Stimulated activated effector memory CD8-positive, alpha-beta T cell treated with anti-CD3 and anti-CD28 coated beads, Interleukin-12 subunit alpha, Interleukin-12 subunit beta, amount 100 ng/mL, for 72 hours (primary cell): Measurements from ENCODE around the gene OR1D2.
A peak's percentile ranks its signal among the peaks of the same experiment; 100 is the strongest.
"Not testable (repeated sequence)": the region's sequence is repeated elsewhere in the genome, so short reads cannot be mapped to it uniquely, and the experiment has no call there.

Experiments used
- ATAC-seq: fragments of 150-1000 bp; cut with Tn5 transposase; 2 replicates; pipeline ENCODE4 v1.10.0; 2021
- DNase-seq, 2 donors: peaks; one replicate each; pipeline ENCODE4 v3.0.0; 2021 to 2022; ENCODE audit warnings: low spot score in 2 of 2
- H3K27ac Mint-ChIP-seq: one replicate; pipeline ENCODE4 v1.8.0; 2022; ENCODE audit warnings: mild to moderate bottlenecking, mixed read lengths
- H3K36me3 Mint-ChIP-seq: one replicate; pipeline ENCODE4 v1.8.0; 2022; ENCODE audit warnings: mild to moderate bottlenecking, mixed read lengths
- H3K4me1 Mint-ChIP-seq: one replicate; pipeline ENCODE4 v1.8.0; 2022; ENCODE audit warnings: mixed read lengths
- H3K4me3 Mint-ChIP-seq: one replicate; pipeline ENCODE4 v1.8.0; 2022; ENCODE audit warnings: mild to moderate bottlenecking, mixed read lengths
- H3K9me3 Mint-ChIP-seq: one replicate; pipeline ENCODE4 v1.8.0; 2022; ENCODE audit warnings: mixed read lengths

OR1D2 gene, protein sequence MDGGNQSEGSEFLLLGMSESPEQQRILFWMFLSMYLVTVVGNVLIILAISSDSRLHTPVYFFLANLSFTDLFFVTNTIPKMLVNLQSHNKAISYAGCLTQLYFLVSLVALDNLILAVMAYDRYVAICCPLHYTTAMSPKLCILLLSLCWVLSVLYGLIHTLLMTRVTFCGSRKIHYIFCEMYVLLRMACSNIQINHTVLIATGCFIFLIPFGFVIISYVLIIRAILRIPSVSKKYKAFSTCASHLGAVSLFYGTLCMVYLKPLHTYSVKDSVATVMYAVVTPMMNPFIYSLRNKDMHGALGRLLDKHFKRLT

GRCh38 chr17:3104322-3104721 is at the start of gene OR1D2:
Gene OR1D2, minus strand, starts transcription at chr17:3104422. Its CDS starts 11,426 bp downstream, at chr17:3092996.
- Mint-ChIP-seq H3K4me1 (no peaks in the 10 kb centered on the region), H3K27ac (no peak within 1 kb of the TSS), H3K4me3 (no peak within 1 kb of the TSS), H3K9me3 (peaks cover 12% of the 10 kb centered on the region), H3K36me3 (no peaks in the 10 kb centered on the region)
- ATAC-seq = no peak
- no peak for DNase-seq

- H3K4me3 Mint-ChIP-seq, H3K9me3 Mint-ChIP-seq, DNase-seq, ATAC-seq, H3K4me1 Mint-ChIP-seq, H3K27ac Mint-ChIP-seq, H3K36me3 Mint-ChIP-seq: not testable (repeated sequence)
Observed at GRCh38 chr17:3137494-3137893, 33.3 kb upstream of the OR1D2 start.

GRCh38 chr17:3127451-3127850 is 23.2 kb upstream of the OR1D2 start, which contains the start of gene OR1G1:
Gene OR1G1, minus strand, starts transcription at chr17:3127551. Its CDS starts 0 bp downstream, at chr17:3127551.
- Mint-ChIP-seq H3K9me3 (no peaks in the 10 kb centered on the region), H3K27ac (no peak within 1 kb of the TSS), H3K4me3 (no peak within 1 kb of the TSS), H3K36me3 (no peaks in the 10 kb centered on the region), H3K4me1 (no peaks in the 10 kb centered on the region)
- ATAC-seq (no peak), DNase-seq (no peak)

DNA sequence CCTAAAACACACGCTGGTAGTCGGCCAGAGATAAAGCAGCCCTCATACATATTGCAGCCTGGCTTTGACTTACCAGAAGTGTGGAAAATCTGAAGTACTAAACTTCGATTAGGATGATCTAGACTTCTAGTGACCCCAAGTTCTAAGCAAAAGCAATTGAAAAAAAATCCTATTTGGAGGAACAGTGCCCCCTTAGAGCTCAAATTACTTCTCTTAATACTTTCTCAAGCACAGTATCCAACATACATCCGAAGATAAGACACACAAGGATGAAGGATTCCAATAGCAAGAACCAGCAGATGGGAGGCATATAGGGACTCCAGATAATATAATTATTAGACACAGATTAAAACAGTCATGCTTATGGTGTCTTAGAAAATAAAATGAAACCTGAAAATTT is 30.4 kb downstream of the OR1D2 start:
- not testable (repeated sequence) for H3K4me1 Mint-ChIP-seq, DNase-seq, H3K27ac Mint-ChIP-seq, H3K9me3 Mint-ChIP-seq, H3K4me3 Mint-ChIP-seq, ATAC-seq, H3K36me3 Mint-ChIP-seq

GRCh38 chr17:3065192-3065591 is 39.0 kb downstream of the OR1D2 start:
- H3K27ac Mint-ChIP-seq, H3K9me3 Mint-ChIP-seq, H3K4me3 Mint-ChIP-seq, H3K4me1 Mint-ChIP-seq, ATAC-seq, DNase-seq, H3K36me3 Mint-ChIP-seq: not testable (repeated sequence)

DNA sequence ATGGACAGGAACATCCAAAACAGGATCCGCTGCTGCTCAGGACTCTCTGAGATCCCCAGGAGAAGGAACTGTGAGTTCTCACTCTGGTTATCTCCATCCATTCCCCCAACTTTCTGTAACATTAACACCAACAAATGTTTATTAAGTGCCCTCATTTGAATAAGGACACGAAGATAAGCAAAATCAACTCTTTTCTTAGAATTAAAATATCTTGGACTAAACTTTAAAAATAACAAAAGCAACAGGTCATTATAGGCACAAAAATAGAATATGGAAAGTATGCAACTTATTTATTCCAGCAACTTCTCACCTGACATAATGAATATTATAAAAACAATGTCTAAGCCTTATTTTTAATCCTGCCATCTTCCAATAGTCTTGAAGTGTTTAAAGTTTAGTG is 40.7 kb downstream of the OR1D2 start, which contains the start of gene OR1D5:
OR1D5 (minus strand) TSS at position 101 of the 400 bp plus-strand sequence; CDS start at position 101, 0 bp downstream.
- not testable (repeated sequence) for H3K9me3 Mint-ChIP-seq, H3K4me3 Mint-ChIP-seq, H3K27ac Mint-ChIP-seq, ATAC-seq, DNase-seq, H3K4me1 Mint-ChIP-seq, H3K36me3 Mint-ChIP-seq

- H3K4me3 Mint-ChIP-seq, DNase-seq, H3K9me3 Mint-ChIP-seq, H3K36me3 Mint-ChIP-seq, H3K27ac Mint-ChIP-seq, H3K4me1 Mint-ChIP-seq: not testable (repeated sequence)
- ATAC-seq = peak; percentile 68
Observed at GRCh38 chr17:3062824-3063377, 41.3 kb downstream of the OR1D2 start.

DNA sequence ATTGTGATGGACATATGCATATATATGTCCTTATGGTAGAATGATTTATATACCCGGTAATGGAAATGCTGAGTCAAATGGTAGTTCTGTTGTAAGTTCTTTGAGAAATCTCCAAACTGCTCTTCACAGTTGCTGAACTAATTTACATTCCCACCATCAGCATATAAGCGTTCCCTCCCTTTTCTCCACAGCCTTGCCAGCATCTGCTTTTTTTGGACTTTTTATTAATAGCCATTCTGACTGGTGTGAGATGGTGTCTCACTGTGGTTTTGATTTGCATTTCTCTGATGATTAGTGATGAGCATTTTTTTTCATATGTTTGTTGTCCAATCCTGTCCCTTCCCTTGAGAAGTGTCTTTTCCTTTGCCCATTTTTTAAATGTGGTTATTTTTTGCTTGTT is 49.4 kb downstream of the OR1D2 start:
- ATAC-seq, H3K27ac Mint-ChIP-seq, H3K4me3 Mint-ChIP-seq, DNase-seq, H3K36me3 Mint-ChIP-seq, H3K4me1 Mint-ChIP-seq, H3K9me3 Mint-ChIP-seq: not testable (repeated sequence)

DNA sequence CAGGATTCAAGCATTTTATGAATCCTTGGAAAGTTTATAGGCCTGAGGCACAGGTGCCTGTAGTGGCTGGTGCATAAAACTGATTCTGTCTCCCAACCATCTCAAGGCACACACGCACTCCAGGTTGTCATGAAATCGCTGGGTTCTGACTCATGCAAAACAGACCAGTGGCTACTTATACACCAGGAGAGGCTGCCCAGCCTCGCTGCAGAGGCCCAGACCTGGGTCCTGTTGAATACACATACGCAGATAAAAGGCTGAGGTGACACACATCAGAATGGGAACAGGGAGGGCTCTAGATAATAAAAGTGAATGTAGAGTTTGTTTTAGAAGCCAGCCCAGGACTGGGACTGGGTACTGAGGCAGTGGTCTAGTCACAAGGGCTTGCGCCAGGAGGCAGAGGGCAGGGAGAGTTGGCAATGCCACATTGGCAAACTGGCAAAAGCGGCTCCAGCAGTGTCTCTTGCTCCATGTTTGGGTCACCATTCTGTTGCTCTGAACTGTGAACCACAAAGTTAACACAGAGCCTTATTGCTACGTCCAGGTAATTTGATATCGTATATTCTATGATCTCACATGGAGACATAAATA is 54.4 kb downstream of the OR1D2 start:
- Mint-ChIP-seq H3K4me3 (peak overlapping the region; percentile 87), H3K4me1 (peaks cover 10% of the 10 kb centered on the region), H3K27ac (no peak overlapping the region), H3K9me3 (no peaks in the 10 kb centered on the region), H3K36me3 (no peaks in the 10 kb centered on the region)
- ATAC-seq = no peak
- DNase-seq = no peak

DNA sequence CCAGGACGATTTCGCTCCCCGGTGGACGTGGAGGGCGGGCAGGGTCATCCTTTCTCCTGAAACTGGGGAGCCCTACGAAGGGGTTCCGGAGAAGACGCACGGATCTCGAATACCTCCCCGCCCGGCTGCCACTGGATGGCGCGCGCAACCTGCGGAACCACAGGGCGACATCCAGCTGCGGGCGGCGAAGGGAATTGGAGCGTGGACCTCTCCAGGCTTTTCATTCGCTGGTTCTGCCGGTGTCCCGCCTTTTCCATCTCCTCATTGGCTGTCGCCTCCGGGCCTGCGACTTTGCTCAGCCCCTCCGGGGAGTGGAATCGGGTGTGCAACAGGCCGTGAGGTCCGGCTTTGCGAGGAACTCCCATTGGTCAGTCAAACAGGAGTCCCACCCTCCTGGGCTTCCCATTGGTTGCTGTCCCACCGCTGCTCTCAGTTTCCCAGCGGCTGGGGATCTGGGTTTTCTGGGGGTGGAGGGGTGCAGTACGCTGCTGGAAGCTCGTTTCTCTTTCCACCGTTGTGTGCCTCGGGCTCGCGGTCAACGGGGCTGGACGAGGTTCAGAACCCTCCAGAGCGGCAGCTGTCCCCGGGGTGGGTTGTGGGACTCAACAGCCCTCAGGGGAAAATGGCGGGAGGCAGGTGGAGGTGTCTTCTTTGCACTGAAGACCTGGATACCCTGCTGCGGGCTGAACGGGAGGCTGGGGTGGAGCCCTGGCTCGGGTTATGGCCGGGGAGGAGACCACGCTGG is 55.3 kb downstream of the OR1D2 start:
- peaks cover 3% of the 10 kb centered on the region for H3K9me3 Mint-ChIP-seq
- peak; percentile 99 for ATAC-seq

GRCh38 chr17:3046753-3047152 is 57.5 kb downstream of the OR1D2 start:
- Mint-ChIP-seq H3K9me3 (peaks cover 8% of the 10 kb centered on the region), H3K27ac (no peak overlapping the region), H3K4me1 (peaks cover 10% of the 10 kb centered on the region), H3K4me3 (no peak overlapping the region), H3K36me3 (no peaks in the 10 kb centered on the region)
- DNase-seq (no peak), ATAC-seq (no peak)

More for the DNA sequence above, 55.3 kb downstream of the OR1D2 start:
- peak; percentile 79 to 93 for DNase-seq
- Mint-ChIP-seq H3K36me3 (no peaks in the 10 kb centered on the region), H3K4me3 (peak overlapping the region; percentile 87), H3K27ac (peak overlapping the region; percentile 81), H3K4me1 (peaks cover 10% of the 10 kb centered on the region)

- Mint-ChIP-seq H3K36me3 (no peaks in the 10 kb centered on the region), H3K4me1 (peaks cover 8% of the 10 kb centered on the region), H3K4me3 (no peak overlapping the region), H3K27ac (no peak overlapping the region), H3K9me3 (peaks cover 8% of the 10 kb centered on the region)
- no peak for ATAC-seq
- DNase-seq = peak in 1 of 2 donors; percentile 52
Observed at GRCh38 chr17:3043737-3044365, 60.4 kb downstream of the OR1D2 start.

GRCh38 chr17:3040882-3041281 is 63.3 kb downstream of the OR1D2 start:
- Mint-ChIP-seq H3K9me3 (peaks cover 8% of the 10 kb centered on the region), H3K36me3 (no peaks in the 10 kb centered on the region), H3K27ac (no peak overlapping the region), H3K4me1 (peaks cover 6% of the 10 kb centered on the region), H3K4me3 (no peak overlapping the region)
- DNase-seq (no peak), ATAC-seq (no peak)

- Mint-ChIP-seq H3K36me3 (no peaks in the 10 kb centered on the region), H3K4me3 (no peak overlapping the region), H3K27ac (no peak overlapping the region), H3K4me1 (peaks cover 6% of the 10 kb centered on the region), H3K9me3 (peaks cover 8% of the 10 kb centered on the region)
- no peak for ATAC-seq
- no peak for DNase-seq
Observed at GRCh38 chr17:3039736-3040135, 64.5 kb downstream of the OR1D2 start.

DNA sequence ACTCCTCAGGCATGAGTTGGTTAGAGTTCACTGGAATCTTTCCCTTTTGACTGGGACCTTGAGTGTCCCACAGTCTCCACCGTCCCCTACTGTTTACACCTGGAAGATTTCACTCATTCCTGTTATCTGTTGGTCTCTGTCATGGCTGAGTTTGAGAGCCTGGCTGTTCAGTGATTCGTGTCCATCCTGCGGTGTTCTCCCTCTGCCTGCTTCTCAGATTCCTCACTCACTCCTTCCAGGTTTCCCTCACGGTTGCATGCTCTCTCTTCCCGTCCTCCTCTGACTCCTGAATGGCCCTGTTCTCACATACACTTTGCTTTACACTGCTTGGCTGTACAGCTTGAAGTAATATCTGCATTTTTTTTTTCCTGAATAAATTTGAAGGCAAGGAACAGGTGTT is 65.3 kb downstream of the OR1D2 start:
- no peak for DNase-seq
- Mint-ChIP-seq H3K27ac (no peak overlapping the region), H3K4me1 (peaks cover 6% of the 10 kb centered on the region), H3K4me3 (no peak overlapping the region), H3K36me3 (no peaks in the 10 kb centered on the region), H3K9me3 (peaks cover 5% of the 10 kb centered on the region)
- no peak for ATAC-seq
